ENCODE measurements around the gene CNPY1. TPM values are rescaled to one million over a fixed set of nuclear protein-coding genes. Genes with fewer than 3 reads are reported as not detected.

The CNPY1 gene
- total and polyA plus RNA-seq, 9 of the 15 experiments (the other 6 are each of a cell fraction or from before 2014, with no cell fraction given): not detected

DNA sequence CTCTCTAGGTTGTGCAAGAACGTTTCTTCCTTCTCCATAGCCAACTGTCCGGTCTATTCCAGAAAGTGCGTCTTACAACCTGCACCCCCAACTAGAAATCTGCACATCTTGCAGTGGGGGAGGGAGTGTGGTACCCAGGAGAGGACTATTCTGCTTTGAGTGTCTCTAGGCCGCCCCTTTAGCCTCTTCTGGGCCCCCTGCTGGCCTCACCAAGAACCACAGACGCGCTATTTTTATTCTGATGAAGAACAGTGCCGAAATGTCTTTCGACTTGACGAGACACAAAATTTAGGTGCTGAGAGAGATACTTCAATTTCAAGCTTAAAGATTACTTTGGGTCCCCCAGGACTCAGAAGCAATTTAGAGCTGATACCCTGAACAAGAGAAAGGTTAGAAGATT, 1.0 kb downstream of the CNPY1 start:
- FAIRE-seq (peak; percentile 51), ATAC-seq (peak; percentile 40; the same call in 2 of the 3 replicates), DNase-seq (ENCODE audit: extremely low read depth in 1 of 4, low spot score in 3 of 4) (peak in 3 of 4 experiments; percentile 17 to 57 (median 51))
- H4K20me1 ChIP-seq (replicated peaks; ENCODE audit: control insufficient read depth, insufficient read depth, low read length): peaks cover 23% of the 10 kb centered on the region
- H3K9ac ChIP-seq (ENCODE audit: insufficient read depth in 1 of 2, low read depth in 2 of 2, low read length in 2 of 2): no peak overlapping the region
- no peak overlapping the region for H2AFZ ChIP-seq (ENCODE audit: low read depth, low read length)
- H3K9me3 ChIP-seq (replicated peaks; ENCODE audit: control insufficient read depth, insufficient read depth, low read depth, low read length): no peaks in the 10 kb centered on the region
- BruUV-seq (replicated peaks): no TSS peak
- no peaks in the 10 kb centered on the region for H3K36me3 ChIP-seq (ENCODE audit: control insufficient read depth, insufficient read depth, low read length)
- no peaks in the 10 kb centered on the region for H3K79me2 ChIP-seq (ENCODE audit: control insufficient read depth, insufficient read depth, low read length)
- CTCF ChIA-PET (ENCODE audit: low intra/inter-chr PET ratio): no interaction called here
- in situ Hi-C loops (cut with MboI): loop anchor here (10.0 kb wide), 1 partner anchor 621 kb away; no protein-coding TSS in a partner anchor
- no peaks in the 10 kb centered on the region for H3K9me1 ChIP-seq (ENCODE audit: control insufficient read depth, insufficient read depth, low read length)
- H3K4me3 ChIP-seq: no peak overlapping the region
- peaks cover 88 to 99% of the 10 kb centered on the region in 2 experiments for H3K27me3 ChIP-seq (ENCODE audit: control insufficient read depth in 2 of 2, insufficient read depth in 2 of 2, low read length in 2 of 2)
- WGBS (ENCODE audit: insufficient coverage, low coverage, missing lambda C conversion rate): 3% methylated on average over 9 of the region's 9 CpGs
- intact Hi-C loops (cut with micrococcal nuclease): no loop called here
- 0 out of 4 replicates have a peak, but pooled peaks of 1 of the 2 experiments have one; percentile 7 for TF ChIP-seq RAD21 (CRISPR knock-in tag; conservative IDR thresholded peaks at IDR 0.05 in 1 of 2, IDR thresholded peaks at IDR 0.05 in 1 of 2)
- peak; percentile 43 to 56 (median 49) for TF ChIP-seq CTCF (IDR thresholded peaks at IDR 0.05 in 2 of 3, conservative IDR thresholded peaks at IDR 0.05 in 1 of 3; ENCODE audit: insufficient read depth in 2 of 3, low read depth in 1 of 3, low read length in 3 of 3)
- TF ChIP-seq, protein P1, sequence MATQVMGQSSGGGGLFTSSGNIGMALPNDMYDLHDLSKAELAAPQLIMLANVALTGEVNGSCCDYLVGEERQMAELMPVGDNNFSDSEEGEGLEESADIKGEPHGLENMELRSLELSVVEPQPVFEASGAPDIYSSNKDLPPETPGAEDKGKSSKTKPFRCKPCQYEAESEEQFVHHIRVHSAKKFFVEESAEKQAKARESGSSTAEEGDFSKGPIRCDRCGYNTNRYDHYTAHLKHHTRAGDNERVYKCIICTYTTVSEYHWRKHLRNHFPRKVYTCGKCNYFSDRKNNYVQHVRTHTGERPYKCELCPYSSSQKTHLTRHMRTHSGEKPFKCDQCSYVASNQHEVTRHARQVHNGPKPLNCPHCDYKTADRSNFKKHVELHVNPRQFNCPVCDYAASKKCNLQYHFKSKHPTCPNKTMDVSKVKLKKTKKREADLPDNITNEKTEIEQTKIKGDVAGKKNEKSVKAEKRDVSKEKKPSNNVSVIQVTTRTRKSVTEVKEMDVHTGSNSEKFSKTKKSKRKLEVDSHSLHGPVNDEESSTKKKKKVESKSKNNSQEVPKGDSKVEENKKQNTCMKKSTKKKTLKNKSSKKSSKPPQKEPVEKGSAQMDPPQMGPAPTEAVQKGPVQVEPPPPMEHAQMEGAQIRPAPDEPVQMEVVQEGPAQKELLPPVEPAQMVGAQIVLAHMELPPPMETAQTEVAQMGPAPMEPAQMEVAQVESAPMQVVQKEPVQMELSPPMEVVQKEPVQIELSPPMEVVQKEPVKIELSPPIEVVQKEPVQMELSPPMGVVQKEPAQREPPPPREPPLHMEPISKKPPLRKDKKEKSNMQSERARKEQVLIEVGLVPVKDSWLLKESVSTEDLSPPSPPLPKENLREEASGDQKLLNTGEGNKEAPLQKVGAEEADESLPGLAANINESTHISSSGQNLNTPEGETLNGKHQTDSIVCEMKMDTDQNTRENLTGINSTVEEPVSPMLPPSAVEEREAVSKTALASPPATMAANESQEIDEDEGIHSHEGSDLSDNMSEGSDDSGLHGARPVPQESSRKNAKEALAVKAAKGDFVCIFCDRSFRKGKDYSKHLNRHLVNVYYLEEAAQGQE (IDR thresholded peaks at IDR 0.05; ENCODE audit: borderline replicate concordance): 0 out of 2 replicates have a peak, but pooled peaks have one; percentile 10
- TF ChIP-seq, protein P1 (CRISPR knock-in tag; IDR thresholded peaks at IDR 0.05; ENCODE audit: low read depth): no peak
- no peak for TF ChIP-seq HCFC1 (IDR thresholded peaks at IDR 0.05; ENCODE audit: low read depth, low read length)
- H3K4me1 ChIP-seq (replicated peaks in 1 of 2; ENCODE audit: control insufficient read depth in 2 of 2, insufficient read depth in 2 of 2, low read length in 2 of 2): no peaks in the 10 kb centered on the region; a peak in 1 of 5 replicates
- POLR2A ChIA-PET: interaction anchor here (0.7 to 0.9 kb wide), 2 partner anchors 16 to 24 kb away, joined by 3 to 4 read pairs; no protein-coding TSS in a partner anchor
- H3K4me2 ChIP-seq (ENCODE audit: insufficient read depth, low read length): no peak overlapping the region
- no peak overlapping the region for H3K27ac ChIP-seq (ENCODE audit: extremely low read depth, low read depth, low read length)

Data from K562 (cell line).